ENCODE results near the gene CFHR1.

CFHR1 gene

DNA sequence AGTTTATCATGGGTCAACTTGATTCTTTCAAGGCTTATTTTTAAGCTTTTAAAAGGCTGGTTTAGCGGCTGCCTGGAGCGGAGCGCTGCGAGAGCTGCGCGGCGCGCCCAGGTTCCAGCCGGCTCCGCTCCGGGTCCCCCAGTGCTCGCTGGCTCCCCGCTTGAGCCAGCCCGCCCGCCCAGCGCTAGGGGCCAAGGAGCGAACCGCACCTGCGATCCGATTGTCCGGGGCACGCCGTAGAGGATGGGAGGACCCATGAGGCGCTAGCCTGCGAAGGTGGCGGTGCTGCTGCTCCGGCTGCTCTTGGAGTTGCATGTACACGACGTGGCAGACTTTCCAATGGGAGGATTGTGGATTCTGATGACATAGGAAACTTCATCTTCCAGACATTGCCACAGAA lies 58.4 kb downstream of the CFHR1 start:
- no peak for DNase-seq (ENCODE audit: low read depth, low spot score)

Data from smooth muscle cell of the brain vasculature (primary cell).